Stimulated activated CD4-positive, alpha-beta T cell treated with anti-CD3 and anti-CD28 coated beads, Interleukin-2, amount 100 ng/mL, for 4 hours (primary cell): ENCODE results near the gene KRT17.
A peak's percentile ranks its signal among the peaks of the same experiment; 100 is the strongest.
"Not testable (repeated sequence)": the region's sequence is repeated elsewhere in the genome, so short reads cannot be mapped to it uniquely, and the experiment has no call there.

Experiments
- DNase-seq: peaks from one replicate; pipeline ENCODE4 v3.0.0-alpha.2; 2020; ENCODE audit warnings: low read depth

The KRT17 gene

DNA sequence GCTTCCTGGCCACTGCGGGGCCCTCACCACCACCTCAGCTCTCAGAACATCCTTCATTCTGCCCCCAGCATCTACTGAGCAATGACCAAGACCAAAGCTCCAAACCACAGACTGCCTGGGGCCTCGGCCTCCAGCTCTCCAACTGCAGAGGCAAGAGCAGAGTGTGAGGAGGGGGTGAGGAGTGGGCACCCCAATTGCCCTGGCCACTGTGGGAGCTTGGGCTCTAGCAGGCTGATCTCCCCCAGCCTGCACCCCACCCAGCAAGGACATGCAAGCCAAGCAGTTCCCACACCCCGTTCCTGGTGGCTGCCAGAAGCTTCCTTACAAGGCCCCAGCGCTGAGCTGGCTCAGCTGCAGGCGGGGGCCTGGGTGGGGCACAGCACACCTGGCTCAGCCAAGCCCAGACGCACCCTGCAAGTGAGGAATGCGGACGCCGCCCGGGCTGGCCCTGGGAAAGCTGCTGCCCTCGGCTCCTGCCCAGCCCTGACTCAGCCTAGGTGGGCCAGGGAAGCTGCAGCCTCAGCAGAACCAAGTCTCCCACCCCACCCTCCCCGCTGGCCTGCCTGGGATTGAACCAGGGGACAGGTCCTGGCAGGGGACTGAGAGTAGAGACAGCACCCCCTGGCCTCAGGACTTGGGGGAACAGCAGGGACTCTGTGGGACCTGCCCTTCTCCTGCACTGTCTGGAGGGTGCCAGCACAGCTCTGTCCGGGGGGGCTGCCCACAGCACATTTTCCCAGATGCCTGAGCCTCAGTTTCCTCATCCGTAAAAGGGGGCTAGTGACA, 29.7 kb upstream of the KRT17 start:
- DNase-seq, result no peak

DNA sequence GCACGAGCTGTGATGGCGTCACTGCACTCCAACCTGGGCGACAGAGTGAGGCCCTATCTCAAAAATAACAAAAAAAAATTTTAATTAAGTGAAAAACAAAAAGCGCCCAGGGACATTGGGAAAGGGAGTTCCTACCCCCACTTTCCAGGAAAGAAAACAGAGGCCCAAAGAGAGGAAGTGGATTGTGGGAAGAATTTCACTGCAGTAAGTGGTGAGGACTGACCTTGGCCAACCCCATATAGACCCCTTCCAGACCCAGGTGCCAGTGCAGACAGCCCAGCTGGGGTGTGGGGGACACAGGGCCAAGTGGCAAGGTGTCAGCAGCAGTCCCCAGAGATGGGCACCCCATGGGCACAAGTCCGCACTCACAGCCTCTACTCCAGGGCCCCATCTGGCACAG, 29.0 kb upstream of the KRT17 start:
- no peak for DNase-seq

DNA sequence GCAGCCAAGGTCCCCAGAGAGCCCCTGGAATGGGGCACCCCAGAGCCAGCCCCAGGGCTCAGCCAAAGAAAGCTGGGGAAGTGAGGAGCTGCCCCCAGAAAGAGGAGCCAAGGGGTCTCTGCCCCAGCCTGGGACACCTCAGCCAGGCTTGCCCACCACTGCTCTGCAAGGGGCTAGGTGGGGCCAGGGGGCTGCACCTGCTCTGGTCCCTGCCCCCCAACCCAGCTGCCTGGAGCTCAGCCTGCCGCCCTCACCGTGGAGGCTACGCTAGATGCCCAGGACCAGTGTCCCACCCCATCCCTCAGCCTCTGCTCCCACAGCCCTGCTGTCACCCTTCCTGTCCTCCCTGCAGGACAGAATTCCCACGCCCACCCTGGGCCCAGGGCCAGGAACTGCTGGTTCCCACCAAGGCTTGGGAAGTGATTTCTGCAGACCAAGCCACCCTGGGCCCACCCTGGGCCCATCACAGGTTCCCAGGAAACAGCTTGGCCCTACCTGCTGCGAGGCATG, 28.1 kb upstream of the KRT17 start:
- DNase-seq, result no peak

DNA sequence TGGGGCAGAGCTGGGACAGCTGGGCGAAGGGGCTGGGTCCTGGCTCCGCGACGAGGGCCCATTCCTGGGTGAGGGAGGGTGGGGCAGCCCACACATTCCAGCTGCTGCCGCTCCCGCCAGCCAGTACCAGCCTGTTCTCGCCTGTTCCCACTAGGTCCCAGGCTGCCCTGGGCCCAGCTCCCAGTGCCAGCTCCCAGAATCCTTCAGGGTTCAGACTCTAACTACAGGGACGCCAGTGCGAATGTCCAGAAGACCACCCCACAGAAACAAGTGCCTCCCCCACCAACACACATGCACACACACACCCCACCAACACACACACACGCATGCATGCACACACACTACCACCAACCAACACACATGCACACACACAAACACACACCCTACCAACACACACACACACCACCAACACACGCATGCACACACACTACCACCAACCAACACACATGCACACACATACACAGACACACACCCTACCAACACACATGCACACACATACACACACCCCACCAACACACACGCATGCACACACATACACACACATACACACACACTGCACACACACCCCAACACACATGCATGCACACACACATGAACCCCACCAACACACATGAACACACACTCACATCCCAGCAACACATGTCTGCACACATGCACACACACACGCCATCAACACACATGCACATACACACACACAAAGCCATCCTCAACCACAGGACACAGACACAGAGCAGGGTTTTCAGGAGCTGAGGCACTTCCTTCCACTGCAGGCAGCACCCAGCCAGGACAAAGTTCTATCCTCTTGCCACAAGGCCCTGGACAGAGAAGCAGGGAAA, 27.5 kb upstream of the KRT17 start:
- DNase-seq, result no peak

DNA sequence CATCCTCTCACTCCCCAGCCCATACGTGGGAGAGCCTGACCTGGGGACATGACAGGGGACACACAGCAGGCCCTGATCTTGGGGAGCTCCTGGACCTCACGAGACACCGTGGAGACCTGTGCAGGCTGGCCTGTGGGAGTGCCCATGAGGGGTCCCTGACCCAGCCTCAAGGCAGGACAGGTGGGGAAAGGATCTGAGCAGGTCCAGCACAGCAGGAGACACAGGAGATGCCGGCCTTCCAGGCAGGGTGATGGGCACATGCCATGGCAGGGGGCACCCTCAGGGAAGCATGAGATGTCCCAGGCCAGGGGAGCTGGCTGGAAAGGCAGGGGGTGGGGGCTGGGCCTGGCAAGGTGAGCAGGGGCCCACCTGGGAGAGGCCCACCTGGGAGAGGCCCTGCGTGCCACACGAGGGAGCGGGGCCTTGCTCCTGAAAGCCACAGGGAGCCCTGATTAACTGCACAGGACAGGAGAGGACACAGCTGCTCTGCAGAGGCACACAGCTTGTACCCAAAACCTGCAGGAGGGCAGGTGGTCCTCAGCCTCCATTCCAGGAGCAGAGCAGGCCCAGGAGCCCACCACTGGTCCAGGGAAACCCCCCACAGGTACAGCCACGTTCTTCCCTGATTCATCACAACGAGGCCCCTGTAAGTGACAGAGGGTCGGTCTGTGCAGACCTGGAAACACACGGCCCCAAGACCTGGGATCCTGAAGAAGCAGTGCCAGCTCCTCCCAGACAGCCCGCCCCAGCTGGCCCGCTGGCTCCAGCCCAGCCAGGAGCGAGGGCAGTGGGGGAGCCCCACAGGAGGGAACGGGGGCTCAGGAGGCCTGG, 26.6 kb upstream of the KRT17 start:
- DNase-seq, result no peak

DNA sequence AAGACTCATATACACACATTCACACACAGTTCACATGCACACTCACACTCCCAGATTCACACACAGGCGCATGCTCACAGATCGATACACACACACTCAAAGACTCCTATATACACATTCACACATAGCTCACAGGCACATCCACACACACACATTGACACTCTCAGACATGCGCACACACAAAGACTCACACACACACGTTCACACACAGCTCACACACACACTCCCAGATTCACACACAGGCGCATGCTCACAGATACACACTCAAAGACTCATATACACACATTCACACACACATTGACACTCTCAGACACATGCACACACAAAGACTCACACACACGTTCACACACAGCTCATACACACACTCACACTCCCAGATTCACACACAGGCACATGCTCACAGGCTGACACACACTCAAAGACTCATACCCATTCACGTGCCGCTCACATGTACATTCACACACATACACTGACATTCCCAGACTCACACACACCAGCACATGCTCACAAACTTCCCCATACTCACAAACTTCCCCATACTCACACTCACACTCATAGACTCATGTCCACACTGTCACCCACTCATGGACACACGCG, 25.6 kb upstream of the KRT17 start:
- no peak for DNase-seq

DNA sequence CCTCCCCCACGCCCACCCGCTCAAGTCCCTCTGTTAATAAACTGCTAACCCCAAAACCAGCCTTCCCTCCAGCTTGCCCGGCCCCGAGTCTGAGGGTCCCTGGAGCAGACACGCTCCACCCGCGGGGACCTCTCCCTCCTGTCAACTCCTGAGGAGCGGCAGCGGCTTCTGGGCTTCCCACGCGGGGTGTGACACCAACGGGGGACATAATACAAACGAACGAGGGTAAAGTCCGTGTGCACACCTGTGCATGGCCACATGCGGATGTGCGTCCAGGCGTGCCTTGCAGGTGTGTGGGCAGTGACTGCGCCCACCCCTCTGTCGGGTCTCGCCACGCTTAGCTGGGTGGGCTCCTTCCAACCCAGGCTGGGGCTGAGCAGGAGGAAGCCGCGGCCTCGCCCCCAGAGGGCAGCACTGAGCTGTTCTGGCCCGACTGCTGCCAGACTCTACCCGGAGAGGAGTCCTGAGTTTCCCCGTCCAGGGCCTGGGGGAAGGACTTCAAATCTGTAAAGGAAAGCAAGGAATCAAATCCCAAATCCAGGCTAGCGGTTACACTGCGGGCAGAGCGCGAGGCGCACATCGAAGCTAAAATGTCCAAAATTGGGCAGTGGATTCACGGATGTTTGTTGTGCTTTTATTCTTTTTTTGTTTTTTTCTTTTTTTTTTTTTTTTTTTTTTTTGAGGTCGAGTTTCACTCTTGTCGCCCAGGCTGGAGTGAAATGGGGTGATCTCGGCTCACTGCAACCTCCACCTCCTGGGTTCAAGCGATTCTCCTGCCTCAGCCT, 24.2 kb upstream of the KRT17 start:
- DNase-seq, result peak; percentile 70

DNA sequence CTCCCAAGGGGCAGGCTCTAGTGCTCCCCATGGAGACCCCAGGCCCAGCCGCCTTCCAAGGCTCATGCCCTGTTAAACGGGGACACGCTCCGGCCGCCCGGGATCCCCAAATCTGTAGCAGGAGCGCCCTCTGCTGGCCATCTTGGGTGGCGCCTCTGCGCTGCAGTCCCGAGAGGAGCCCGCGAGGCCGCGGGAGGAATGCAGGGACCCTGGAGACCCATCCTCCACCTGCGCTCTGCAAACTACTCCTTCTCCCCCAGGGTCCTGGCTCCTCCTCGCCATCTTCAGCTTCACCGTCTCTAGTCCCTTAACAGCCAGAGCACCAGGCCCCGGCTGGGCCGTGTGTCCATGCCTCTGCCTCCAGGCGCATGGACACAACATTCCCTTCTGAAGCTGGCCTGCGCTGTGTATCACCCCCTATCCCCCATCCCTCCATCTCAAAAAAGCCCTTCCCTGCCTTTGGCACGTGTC, 23.6 kb upstream of the KRT17 start:
- peak; percentile 76 for DNase-seq

DNA sequence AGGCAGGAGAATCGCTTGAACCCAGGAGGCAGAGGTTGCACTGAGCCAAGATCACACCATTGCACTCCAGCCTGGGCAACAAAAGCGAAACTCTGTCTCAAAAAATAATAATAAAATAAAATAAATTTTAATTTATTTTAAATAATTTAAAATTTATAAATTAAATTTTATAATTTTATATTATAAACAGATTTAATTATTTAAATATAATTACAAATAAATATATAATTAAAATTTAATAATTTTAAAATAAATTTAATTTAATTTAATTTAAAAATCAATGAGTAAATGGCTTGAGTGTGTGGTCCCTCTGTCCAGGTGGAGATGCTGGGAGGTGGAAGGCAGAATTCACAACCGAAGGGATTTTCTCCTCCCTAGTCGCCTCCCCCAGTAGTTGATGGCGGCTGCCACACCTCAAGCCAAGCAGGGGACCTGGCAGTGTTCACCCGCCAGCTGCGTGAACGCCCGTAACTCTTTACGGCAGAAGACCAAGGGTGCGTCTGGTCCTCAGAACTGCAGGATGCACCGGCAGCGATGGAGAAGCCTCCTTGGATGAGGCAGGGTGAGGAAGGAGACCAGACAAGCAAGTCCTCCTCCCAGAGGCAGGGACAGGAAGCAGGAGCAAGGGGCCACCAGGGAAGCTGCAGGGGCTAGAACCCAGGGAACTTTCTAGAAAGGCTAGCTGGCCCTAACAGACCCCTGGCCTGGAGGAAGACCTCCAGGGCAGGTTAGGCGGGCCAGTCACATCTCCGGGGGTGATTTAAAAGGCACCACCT, 22.9 kb upstream of the KRT17 start:
- DNase-seq, result no peak

DNA sequence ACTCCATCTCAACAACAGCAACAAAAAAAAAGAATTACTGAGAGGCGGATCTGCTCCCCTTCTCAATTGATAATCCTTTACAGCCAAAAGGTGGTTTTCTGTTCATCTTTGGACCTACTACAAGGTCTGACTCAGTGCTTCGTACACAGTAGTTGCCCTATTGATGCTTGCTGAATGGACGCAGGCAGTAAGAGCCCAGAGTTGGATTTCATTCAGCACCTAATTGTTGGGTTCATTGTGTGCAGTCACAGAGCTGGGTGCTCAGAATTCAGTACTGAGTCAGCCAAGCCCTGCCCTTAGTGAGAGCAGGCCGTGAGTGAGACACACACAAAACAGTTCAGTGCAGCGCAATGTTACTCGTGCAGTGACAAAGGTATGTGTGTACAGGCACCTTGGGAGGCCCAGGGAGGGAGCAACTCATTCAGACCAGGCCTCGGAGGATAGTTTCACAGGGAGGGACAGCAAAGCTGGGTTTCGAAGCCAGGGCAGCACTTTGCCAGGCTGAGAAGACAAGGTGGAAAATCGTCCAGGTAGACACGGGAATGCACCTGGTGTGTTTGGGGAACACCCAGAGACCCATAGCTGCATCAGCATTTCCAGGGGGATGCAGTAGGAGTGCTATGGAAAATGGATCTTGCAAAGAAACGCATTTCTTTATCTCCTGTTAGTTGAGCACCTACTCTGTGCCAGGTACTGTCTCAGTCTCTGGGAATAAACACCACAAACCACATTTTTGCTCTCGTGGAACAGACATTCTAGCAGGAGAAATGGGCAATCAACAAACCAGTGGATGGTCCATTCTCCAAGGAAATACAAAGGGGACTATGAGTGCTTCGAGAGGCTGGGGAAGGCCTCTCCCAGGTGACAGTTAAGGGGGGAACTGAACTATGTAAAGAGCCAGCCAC, 18.1 kb upstream of the KRT17 start:
- DNase-seq, result no peak

DNA sequence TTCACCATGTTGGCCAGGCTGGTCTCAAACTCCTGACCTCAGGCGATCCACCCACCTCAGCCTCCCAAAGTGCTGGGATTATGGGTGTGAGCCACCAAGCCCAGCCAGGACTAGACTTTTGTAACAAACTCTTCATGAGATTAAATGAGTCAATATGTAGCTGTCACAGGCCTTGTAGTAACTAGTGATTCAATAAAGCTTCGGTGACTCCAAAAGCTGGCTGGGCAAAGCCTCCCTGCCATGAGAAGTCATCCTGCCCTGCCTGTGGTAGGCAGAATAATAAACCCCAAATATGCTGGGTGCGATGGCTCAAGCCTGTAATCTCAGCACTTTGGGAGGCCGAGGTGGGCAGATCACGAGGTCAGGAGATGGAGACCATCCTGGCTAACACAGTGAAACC, 16.2 kb upstream of the KRT17 start:
- not testable (repeated sequence) for DNase-seq

DNA sequence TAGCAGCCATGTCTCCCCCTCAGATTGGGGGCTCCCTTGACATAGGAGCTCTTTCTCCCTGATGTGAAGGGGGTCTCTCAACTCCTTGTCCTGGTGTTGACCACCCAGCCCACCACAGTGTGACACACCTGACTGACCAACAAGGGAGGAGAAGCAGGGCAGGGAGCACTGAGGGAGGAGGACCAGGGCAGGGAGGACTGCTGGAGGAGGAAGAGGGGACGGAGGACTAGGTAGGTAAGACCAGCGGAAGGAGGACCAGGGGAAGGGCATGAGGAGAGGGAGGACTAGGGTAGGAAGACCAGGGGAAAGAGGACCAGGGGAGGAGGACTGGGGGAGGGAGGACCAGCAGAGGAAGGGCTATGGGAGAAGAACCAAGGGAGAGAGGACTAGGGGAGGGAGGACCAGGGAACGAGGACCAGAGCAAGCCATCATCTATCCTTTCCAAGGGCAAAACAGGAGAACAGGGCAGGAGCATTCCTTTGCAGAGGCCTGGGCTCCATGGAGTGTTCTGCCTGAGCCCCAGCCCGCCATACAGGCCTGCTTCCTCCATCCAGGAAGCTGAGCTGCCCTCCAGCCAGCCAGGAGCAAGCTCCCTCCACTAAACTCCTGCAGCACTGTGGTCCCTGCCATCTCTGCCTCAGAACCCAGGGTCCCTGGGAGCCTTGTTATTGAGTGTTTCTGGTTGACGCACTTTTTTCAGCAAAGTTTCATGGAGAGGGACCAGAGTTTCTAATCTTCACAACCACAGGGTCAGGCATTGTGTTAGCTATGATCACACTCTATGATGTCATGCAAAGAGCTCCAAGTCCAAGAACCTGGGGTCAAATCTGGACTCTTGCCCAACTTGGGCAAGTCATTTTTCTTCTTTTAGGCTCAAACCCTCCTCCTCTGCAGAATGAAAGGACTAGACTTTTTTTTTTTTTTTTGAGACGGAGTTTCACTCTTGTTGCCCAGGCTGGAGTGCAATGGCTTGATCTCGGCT, 15.4 kb upstream of the KRT17 start:
- no peak for DNase-seq

DNA sequence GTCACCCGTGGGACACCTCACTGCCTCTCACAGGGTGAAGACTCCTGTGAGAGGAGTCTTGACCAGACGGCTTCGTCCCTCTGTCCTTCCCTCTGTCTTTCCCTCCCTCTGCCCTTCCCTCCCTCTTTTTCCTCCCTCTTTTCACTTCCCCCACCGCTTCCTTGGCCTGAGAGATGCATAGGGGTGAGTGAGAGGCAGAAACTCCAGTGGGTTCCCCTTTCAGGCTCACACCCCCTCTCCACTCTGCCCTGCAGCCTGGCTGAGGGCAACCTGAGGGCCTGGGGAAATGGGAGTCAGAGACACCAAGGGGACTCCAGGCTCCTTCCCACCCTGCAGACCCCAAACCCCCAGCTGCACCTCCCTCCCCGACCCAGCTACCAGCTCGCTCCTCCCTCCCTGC, 14.6 kb upstream of the KRT17 start:
- DNase-seq, result no peak

DNA sequence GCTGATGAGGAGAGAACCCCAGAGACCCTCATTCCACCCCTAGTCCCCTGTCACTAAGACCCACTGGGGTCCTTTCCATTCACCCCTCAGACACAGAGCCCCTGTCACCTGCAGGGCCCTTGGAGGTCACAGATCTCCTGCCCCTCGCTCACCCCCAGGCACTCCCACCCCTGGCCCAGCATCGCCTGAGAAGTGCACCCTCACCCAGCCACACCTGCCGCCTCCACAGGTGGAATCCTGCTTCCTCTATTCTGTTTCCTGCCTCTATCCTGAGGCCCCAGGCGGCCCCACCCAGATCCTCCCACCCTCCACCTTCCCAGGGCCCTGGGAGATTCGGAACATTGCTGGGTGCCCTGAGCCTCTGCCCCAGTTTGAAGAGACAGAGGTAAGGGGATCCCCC, 13.8 kb upstream of the KRT17 start:
- no peak for DNase-seq

DNA sequence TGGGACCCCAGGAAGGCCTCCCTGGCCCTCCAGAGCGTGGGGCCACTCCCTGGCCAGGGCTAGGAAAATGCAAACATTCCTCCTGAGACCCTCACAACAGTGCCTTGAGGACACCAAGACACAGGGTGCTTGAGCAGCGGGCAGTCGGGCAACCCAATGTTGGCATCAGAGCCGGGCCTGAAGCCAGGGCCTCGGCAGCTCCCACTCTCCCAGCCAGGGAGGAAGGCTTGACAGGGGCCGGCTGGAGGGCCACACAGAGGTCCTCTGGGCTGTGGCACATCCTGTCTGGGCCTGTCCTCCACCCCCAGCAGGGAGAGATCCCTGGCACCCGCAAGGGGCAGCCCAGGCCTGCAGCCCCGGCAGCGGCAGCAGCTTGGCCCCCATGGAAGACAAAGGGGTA, 12.3 kb upstream of the KRT17 start:
- DNase-seq, result no peak

DNA sequence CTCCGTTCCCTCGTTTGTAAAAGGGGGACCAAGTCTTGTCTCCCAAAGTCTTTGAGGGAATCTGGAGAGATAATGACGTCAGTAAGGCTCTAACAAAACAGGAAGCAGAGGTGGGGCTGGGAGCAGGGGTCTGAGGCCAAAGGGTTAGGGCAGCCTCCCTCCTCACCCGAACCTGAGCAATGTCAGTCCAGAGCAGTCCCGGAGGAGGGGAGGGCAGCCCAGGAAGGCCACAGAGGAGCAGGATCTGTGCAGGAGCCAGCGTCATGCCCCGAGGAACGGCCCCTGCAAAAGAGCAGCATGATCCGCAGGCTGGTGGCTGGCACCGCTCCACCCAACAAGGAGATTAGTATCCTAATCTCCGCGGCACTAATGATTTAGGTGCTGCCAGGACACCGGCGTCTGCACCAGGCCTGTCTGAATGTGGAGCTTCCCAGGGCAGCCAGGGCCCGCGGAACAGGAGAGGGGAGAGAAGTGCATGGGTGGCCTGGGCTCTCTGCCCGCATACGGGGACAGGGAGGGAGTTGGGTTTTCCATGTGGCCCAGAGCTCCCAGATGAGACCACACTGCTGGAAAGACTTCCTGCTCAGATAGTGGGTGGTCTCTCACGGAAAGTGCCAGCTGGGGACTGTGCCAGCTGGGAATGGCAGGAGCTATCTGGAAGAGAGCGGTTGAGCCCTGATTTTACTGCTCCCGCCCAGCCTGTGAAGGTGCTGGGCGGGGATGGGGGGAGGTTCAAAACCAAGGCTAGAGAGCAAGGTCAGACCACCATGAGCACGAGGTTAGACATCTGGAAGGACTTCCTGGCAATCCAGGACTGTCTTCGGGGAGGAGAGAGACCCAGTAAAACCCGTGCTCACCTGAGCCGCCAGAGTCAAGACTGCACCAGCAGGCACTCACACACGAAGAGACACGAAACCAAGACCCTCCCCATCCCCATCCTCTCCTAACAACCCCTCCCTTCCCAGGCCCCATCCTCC, 11.0 kb upstream of the KRT17 start:
- DNase-seq, result no peak

DNA sequence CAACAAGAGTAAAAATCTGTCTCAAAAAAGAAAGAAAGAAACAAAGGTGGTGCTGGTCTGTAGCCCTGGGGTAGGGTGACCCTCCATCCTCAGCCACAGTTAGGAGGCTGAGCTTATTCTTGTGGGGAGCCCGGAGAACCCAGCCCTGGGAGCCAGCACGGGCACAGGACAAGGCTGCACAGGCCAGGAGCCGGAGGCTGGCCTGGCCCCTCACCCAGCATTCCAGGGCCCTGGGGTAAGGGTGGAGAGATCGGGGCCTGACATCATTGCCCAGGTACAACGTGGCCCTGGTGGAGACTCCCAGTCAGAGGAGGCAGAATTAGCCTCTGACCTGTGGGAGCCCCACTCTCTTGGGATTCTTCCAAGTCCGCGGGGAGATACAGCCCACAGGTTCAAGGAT, 10.3 kb upstream of the KRT17 start:
- DNase-seq, result no peak
